HG03025 (cell line): ENCODE results near the gene CCDC106.

Source experiments
- ATAC-seq: cut with Tn5 transposase; IDR thresholded peaks from one replicate; pipeline ENCODE4 v1.9.1; 2021; ENCODE audit warnings: mild to moderate bottlenecking, moderate library complexity; ENCODE audit not compliant: unreplicated experiment, low FRiP score

Gene CCDC106

DNA sequence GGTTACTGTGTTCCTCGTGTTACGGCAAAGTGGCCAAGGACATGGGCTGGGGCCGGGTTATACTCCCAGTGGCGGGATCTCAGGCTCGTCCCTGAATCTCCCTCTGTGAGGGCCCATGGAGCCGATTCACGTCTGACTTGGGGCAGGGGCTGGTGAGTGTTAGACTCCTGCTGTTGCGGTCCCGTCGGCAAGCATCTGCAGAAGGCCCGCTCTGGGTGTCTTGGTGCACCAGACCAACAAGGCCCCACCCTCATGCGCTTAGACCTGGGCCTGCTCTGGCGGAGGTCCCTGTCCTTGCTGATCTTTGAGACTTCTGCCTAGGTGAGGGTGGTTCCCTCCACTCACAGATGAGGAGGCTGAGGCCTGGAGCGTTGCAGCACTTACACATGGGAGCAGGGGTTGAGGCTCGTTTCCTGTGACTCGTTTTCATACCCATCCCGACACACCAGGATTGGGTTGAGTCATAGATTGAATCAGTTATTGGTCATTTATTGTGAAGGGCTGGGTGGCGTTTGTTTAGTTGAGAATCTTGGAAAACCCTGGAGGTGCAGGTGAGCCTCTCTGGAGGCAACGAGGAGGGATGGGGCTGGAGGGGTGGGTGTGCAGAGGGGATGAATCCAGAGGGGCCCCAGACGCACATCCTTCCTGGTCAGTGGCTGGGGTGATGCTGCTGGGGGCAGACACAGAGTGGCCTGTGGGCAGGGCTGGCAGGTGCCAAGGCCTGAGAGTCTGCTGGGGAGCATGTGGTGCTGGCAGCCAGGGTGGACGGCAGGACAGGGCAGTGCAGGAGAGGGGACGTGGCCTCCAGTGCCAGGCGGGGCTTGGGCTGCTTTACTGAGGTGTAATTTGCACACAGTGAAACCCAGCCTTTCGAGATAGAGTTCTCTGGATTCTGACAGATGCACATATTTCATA, 31.6 kb downstream of the CCDC106 start:
- ATAC-seq: no peak

DNA sequence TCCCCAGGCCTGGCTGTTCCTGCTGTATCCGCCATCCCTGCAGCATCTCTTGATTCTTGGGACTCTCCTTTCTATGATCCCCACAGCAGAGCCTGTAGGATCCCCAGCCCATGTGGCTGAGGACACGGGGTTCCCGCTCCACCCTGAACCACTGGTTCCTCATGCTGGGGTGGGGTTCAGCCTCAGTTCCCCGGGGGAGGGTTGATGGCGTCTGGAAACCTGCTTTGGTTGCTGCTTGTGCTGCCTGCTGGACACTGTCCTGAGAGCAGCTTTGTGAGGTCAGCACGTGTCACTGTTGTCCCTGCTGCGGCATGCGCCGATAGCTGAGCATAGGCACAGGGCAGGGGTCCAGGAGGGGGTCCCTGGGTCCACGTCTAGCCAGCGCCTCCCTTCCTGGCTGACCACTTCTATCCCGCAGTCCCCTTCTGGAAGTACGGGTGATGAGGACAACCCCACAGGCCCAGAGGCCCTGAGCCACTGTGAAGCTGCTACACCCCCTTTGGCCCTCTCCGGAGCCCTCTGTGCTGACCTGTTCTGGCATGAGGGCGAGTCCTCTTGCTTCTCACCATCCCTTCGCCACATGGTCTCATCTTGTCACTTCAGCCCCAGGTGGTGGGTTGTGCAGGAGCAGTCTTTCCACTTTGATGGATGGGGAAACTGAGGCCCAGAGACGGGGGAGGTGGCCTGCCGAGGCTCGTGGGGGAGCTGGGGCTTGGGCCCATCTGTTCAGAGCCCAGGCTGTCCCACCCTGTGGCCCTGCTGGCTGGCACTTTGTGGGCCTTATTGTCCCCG, 32.5 kb downstream of the CCDC106 start:
- ATAC-seq: no peak

DNA sequence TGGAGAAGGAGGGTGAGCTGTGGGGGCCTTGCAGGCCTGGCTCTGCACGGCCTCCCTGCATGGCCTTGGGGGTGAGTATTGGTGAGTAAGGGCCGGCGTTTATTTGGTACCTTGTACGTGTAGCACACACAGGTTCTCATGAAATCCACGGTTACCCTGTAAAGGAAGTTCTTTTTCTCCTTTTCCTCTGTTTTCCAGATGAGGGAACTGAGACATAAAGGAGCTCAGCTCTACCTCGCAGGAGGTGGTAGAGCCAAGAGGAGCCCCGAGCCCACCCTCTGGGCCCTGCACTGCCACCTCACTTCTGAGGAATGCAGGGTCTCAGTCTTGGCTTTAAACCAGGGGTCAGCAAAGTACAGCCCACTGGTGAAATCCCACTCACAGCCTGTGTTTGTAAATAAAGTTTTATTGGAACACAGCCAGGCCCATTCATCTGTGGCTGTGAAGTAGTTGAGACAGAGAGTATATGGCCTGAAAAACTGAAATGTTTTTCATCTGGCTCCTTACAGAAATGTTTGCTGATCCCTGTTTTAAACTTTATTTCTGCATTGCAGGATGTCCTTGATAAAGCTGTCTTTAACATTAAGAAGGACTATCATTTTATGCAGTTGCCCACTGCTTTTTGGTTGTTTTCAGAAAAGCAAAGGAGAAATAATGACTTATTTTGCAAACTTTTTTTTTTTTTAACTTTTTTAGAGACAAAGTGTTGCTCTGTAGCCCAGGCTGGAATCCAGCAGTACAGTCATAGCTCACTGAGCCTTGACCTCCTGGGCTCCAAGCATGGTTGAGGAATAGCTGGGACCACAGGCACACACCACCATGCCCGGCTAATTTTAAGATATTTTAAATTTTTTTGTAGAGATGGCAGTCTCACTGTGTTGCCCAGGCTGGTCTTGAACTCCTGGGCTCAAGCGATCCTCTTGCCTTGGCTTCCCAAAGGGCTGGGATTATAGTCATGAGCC, 33.4 kb downstream of the CCDC106 start:
- ATAC-seq: no peak

- no peak for ATAC-seq
Observed at GRCh38 chr19:55683449-55684261, 35.6 kb downstream of the CCDC106 start.

DNA sequence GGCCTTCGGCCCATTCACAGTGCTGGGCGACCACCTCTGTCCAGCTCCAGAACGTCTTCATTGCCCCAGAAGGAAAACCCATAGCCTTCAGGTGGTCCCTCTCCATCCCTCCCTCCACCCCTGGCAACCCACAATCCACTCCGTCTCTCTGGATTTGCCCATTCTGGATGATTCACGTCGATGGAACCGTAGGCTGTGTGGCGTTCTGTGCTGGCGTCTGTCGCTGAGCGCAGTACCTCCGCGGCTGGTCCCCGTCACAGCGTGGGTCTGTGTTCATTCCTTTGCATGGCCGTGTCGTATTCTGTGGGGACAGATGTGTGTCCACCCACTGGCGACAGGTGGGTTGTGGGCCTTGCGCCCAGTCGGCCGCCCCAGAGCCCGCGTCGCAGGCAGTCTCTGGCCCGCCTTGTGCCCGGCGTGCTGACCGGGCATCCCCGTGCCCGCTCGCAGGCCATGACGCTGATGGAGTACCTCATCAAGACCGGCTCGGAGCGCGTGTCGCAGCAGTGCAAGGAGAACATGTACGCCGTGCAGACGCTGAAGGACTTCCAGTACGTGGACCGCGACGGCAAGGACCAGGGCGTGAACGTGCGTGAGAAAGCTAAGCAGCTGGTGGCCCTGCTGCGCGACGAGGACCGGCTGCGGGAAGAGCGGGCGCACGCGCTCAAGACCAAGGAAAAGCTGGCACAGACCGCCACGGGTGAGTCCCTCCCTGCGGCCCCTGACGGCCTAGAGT, 37.1 kb downstream of the CCDC106 start:
- no peak for ATAC-seq

DNA sequence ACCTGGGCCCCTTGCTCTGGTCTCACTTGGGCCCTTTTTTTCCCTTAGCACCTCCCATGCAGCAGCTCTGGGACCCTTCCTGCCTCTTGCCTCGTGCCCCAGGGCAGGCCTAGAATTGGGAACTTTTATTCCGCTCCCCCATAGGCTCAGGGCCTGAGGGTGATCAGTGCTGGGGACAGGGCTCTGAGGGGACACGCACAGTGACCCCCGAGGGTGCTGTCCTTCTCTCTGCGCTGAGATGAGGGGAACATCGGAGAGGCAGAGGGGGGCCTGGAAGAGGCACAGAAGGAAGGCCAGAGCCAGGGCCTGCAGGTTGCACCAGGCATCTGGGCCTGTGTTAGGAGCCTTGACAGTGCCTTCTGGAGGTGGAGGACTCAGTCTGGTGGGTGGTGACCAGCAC, 37.8 kb downstream of the CCDC106 start:
- ATAC-seq: no peak

DNA sequence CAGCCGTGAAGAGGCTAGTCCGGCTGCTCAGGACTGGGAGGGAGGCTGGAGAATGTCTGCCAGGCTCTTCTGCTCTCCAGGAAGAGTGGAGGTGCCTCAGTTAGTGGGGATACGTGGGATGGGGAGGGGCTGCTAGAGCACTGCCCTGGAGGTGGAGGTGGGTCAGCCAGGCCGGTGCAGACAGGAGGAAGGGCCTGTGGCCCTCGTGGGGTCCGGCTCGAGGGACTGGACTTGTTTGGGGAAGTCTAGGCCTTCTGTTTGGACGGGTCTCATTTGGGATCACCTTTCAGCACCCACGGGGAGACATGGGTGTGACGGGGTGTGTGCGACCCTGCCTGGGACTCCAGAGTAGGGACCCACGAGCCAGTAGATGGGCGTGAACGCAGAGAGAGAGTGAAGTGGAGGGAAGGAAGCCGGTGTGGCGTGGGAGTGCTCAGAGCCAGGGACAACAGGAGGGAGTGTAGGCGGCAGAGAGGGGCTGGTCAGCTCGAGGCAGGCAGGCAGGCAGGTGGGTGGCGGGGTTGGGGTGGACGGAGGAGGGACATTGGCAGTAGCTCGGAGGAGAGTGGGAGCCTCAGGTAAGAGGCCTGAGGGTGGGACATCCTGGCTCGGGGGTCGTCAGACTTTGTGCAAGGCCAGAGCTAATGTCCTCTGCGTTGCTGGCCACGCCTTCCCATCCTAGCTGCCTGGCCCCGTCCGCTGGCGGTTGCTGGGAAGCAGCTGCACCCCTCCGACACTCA, 38.5 kb downstream of the CCDC106 start:
- ATAC-seq: no peak

DNA sequence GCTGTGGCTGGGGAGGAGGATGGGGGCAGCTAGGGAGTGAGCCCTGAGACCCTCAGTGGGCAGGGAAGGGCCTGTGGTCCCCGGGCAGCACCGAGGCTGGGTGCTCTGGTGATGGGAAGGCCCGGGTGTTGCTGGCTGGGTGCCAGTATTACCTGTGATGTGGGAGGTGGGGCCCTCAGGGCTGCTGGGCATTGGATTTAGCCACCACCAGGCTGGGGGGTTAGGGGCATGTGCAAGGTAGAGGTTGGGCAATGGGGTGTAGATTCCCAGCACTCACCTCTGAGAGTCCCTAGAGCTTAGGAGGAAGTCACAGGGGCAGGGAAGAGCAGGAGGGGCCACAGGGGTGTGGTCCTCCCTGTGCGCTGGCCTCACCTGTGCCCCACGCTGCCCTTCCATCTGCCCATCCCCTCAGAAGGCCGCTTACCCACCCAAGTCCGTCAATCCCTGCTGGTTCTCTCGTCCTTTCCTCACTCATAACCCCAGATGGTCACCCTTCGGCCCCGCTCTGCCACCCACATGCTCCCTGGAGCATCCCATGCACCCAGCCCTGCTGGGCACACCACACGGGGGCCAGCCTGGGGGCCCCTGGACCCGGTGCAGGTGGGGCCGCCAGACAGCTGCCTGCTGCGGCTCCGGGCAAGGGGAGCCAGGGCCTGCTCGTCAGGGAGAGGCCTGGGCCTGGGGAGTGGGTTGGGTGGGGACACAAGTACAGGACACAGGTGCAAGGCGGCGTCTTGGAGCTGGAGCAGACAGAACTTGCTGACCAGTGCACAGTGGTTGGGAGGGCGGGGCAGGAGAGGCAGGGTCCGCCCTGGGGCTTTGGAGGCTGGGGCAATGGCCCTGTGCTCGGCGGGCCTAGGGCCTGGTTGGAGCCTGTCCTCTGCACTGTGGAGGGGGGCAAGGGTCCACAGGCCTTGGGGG, 39.5 kb downstream of the CCDC106 start:
- ATAC-seq: no peak

GRCh38 chr19:55688422-55689218, 40.6 kb downstream of the CCDC106 start:
- no peak for ATAC-seq

DNA sequence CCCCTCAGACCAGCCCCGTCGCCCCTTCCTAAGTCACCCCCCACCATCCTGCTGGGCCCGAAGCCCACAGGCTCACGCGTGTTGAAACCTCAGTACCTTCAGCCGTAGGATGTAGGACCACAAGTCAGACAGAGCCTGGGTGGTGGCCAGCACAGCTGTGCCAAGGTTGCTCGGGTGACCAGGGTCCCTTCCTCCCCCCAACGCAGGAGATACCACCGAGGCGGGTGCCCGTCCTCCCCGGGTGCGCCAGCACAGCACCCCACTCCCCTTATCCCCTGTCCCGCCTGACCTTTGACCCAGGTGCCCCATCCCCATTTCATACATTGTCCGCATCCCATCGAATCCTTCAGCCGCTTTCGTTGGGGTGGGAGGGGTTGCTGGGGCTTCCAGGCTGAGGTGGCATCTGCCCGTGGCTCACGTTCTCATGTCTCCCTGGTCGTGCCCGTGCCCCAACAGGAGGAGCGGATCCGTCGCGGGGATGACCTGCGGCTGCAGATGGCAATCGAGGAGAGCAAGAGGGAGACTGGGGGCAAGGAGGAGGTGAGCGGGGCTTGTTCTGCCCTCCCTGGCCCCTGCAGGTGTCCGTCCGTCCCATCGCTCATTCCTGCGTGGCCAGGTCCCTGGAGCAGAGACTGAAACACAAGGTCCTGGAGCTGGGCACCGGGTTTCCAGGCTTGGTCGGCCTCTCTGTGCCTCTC, 41.5 kb downstream of the CCDC106 start:
- no peak for ATAC-seq

DNA sequence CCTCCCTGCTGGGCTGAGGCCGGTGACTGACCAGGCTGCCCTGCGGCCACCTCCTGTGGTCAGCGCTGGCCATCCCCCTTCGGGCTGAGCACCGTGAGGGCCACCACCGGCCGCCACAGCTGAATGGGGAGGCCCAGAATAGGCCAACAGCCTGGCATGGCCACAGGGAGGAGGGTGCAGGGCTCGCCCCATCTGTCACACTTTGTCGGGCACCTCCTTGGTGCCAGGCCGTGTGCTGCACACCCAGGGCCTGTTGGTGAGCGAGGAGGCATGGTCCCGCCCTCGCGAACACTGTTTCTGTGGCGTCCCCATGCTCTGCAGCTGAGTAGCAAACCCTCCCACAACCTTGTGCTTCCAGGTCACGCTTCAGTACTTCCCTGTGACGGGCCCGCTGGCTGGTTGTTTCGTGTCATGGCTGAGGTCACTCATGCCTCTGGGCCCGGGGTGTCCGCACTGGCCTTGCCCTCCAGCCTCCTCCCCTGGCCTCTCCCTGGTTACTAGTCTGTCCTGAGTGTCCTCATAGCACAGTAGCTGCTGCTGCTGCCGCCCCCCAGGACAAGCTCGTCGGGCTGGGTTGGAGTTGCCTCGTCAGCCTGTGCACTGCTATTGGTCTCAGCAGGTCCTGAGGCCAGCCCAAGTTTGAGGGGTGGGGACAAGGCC, 42.2 kb downstream of the CCDC106 start:
- ATAC-seq: no peak

DNA sequence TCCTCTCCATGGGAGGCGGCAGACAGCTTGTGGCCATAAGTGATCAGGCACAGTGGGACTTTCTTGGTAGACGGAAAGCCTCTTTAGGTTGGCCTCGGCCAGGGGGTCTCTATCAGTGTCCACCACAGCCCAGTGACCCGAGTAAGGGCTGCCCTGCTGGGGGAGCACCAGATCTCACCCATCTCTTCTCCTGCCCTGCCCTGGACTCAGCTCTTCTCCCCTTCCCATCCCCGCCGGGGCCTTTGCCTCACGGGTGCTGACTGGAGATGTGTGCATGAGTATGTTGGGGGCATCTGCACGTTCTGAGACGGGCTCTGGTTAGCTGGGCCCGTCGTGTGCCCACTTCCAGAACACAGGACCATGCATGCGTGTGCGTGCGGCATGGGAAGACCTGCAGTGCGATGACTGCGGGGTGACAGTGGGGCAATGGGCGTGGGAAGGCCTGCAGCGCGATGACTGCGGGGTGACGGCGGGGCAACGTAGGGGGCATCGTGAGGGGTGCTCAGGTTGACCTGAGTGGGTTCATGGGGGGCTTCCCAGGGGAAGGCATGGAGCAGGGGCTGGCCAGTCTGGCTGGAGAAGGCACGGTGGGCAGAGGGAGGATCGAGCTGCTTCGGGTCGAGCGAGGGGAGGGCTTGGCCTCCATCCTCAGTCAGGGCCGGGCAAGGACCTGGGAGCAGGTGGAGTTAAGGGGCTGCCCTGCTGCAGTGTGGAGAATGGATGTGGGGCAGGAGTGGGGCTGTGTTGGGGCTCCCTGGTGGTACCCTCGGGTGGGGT, 42.9 kb downstream of the CCDC106 start:
- ATAC-seq: no peak

DNA sequence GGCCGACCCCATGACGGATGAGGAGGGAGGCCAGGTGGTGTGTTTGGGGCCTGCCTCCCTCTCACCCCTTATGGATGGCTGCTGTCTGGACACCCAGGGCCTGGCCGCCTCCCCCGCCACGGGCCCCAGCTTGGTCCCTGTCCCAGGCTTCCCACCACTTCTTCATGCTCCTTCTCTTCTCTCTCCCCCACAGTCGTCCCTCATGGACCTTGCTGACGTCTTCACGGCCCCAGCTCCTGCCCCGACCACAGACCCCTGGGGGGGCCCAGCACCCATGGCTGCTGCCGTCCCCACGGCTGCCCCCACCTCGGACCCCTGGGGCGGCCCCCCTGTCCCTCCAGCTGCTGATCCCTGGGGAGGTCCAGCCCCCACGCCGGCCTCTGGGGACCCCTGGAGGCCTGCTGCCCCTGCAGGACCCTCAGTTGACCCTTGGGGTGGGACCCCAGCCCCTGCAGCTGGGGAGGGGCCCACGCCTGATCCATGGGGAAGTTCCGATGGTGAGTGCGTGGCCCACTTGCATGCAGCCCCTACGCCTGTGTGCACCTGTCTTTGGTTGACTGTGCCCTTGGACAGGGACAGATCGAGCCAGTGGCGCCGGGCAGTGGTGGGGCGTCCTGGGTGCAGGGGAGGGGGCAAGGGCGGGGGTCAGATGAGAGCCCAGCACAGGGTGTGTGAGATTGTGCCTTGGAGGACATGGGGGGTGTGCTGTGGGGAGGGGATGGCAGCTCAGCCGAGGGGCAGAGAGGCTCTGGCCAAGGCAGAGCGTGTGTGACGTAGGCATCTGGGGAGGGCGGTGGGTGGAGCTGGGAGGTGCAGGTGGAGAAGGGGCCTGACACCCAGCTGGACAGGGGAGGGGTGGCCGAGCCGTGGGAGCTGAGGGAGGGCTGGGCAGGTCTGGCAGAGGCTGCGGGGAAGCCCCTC, 43.8 kb downstream of the CCDC106 start:
- no peak for ATAC-seq

- ATAC-seq: no peak
Observed at GRCh38 chr19:55692681-55693081, 44.7 kb downstream of the CCDC106 start.
